Hematopoietic multipotent progenitor cell treated with erythropoietin and hydrocortisone succinate and interleukin-3 and kit ligand, for 4 days (in vitro differentiated cells): Measurements from ENCODE around the gene PCBP2.

Experiments used
- DNase-seq: peaks from one replicate; pipeline ENCODE4 v3.0.0-alpha.2; 2015

The PCBP2 gene

DNA sequence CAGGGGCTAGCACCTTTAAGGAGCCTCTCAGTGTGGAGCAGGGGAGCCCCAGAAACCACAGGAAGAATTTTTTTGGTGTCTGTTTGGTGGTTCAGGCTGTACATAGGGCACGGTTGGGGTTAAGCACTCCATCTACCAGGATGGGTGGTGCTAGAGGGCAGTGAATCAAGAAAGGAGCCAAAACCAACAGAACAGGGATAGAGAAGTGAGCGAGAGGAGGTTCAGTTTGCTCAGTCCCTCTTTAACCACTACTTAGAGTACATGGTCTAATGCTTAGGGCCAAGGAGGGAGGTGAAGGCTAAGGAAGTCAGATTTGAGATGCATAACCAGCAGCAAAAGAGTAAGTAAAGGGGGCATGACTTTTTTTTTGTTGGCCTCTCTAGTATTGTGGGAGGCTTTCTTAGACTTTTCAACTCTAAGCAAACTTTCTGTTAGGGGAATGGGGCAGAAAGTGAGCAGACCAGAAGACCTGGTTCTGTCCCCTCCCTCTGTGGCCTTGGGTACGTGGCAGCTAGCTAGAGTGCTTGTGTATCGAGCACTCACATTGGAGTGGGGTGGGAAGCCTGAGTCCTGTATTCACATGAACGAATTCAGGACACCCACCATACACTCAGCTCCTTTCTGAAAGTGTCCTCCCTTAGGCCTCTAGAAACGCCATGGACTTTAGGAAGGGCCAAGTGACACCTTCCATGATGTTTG lies 62.0 kb downstream of the PCBP2 start:
- DNase-seq, result no peak

DNA sequence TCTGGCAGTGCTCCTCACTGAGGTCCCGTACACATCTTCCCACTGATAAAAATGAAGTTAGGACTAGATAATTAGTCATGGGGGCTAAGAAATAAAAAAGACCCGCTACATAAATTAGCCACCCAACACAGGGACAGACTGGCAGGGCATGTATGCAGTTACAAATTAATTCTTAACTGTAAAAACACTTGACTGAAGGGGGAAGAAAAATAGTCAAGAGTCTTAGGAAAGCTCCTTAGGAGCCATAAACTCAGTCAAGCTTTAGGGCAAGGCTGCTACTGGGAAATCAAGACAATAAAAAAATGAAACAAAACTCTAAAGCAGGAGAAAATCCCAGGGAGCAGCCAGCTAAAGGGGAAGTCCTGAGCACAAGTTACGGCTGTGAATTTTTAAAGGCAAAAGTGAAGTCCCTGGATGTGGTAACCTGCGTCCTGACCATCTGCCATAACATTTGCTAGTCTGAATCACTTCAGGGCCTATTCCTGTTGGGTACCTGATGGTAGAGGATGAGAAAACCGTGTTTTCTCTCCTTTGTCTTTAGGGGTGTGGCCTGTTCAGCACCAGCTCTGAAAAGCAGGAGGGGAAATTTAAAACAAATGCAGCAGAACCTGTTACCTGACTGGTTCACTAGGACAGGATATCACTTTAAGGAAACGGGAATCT lies 62.9 kb downstream of the PCBP2 start:
- no peak for DNase-seq

DNA sequence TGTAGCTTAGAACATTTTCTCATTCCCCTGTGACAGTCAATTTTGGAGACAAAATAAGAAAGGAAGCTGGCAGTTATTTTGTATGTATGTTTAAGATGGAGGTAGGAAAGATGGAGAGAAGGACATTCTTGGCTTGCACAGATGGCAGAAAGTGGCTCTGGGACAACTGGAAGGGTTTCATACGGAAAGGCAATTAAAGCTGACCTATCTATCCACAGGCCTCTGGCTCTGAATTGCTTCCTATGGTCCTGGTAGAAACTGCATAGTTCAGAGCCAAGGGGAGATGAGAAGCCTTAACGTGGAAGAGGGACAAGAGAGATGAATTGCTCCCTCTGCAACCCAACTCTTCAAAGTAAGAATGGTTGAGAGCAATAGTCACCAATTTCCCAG lies 63.4 kb downstream of the PCBP2 start:
- DNase-seq, result no peak

DNA sequence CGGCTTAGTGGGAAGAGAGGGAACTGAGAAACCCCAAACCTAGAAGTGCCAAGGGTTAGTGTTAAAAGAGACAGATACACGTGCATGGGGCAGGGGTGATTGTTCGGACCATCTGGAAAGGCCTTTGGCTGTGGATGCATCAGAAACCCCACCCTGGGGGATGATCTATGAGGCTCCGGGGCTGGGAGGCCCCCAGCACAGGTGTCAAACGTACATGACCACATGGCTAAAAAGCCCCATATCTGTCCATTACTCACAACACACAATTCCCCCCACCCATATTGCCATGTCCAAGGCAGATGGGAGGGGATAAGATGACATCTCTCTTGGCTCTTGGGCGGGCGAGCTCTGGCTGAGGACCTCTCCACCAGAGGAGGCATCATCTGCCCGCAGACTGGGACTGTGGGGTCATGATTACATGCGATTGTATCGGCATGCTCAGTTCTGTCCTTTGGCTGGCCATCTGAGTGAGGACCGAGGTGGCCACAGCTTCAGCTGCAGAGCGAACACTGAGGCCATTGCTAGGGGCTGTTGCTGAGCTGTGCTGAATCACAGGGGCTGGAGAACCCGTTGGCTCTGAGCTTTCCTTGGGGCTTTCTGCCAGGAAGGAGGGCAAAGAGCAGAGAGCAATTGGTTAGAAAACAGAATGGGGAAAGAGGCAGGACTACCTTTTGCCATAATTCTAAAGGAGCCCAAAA lies 65.0 kb downstream of the PCBP2 start:
- no peak for DNase-seq

DNA sequence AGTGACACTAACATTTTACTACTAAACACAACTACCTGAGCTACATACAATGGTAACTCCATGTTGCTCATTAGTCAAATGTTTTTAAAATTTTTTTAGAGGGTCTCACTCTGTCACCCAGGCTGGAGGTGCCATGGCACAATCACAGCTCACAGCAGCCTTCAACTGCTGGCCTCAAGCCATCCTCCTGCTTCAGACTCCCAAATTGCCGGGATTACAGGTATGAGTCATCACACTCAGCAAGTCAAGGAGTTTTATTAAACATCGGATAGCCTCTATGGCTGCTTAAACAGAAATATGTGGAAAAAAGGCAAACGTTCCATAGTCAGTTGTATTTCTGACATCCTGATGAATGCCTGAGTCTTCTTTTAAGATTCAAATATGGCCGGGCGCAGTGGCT lies 66.5 kb downstream of the PCBP2 start:
- no peak for DNase-seq

DNA sequence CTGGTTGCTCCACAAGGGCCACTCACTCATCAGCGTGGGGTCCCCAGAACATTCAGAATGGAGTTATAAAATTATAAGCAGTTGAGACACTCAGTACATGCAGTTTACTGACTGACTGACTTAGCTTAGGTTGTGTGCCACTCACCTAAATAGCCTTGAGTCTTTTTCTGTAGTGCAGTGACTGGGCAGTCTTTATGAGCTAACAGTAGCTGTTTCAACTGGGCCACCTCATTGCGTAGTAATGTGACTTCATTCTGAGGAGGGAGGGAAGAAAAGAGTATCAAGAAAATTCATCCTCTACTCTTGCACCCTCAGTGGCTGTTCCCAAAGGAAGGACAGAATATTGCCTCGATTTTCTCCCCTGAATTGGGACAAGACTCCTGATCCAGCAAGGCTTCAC lies 71.2 kb downstream of the PCBP2 start:
- no peak for DNase-seq

DNA sequence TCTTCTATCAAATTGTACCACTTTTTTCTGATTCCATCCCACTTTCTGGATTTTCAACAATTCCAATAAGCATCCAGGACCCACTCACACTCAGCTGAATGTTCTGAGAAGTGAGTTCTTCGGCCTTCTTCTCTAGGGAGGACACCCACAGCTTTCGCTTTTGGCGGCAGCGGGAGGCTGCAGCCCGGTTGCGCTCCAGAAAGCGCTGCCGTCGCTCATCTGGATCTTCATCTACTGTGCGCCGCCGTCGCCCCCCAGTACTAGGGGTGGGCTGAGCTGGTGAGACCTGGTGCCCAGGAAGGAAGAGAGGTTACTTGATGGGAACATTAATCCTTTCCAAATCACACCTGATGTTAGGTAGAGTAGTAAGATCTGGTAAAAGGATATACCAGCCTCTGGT lies 72.6 kb downstream of the PCBP2 start:
- no peak for DNase-seq

DNA sequence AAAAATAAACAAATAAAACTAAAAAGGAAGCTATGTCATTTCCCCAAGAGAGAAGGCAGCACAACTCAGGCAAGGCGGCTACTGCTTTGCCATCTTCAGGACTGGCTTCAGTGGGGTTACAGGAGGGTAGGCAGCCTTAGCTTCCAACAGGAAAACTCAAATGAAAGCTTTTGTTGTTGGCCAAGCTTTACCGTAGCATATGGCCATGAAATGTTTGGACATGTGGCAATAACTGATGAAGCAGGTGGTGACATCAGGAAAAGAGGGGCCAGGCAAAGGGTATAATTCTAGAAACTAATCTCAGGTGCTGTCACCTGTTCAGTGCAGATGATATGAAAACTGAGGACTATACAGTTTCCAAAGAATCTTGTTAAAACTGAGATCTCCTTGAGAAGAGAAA lies 78.2 kb downstream of the PCBP2 start:
- DNase-seq, result no peak
